Hepatocyte (in vitro differentiated cells): Measurements from ENCODE around the gene DNAJC12. TPM values are rescaled to one million over a fixed set of nuclear protein-coding genes. Genes with fewer than 3 reads are reported as not detected.

Experiments used
- DNase-seq: peaks from one replicate; pipeline ENCODE4 v3.0.0-alpha.2; 2016; ENCODE audit warnings: low spot score
- H2AFZ ChIP-seq: fragments of 200-600 bp; sonication (generic); 2 replicates; pipeline ENCODE4 v1.6.0; 2016; ENCODE audit warnings: antibody characterized with exemption, mild to moderate bottlenecking
- H3K27ac ChIP-seq: fragments of 200-600 bp; sonication (generic); 2 replicates; pipeline ENCODE4 v1.5.1; 2016; ENCODE audit warnings: mild to moderate bottlenecking
- H3K27me3 ChIP-seq: fragments of 200-600 bp; sonication (generic); 2 replicates; pipeline ENCODE4 v1.6.1; 2016
- H3K36me3 ChIP-seq: fragments of 200-600 bp; sonication (generic); replicated peaks from 2 replicates; pipeline ENCODE4 v1.5.1; 2016; ENCODE audit warnings: low read depth; ENCODE audit not compliant: insufficient read depth
- H3K4me1 ChIP-seq: fragments of 200-600 bp; sonication (generic); 2 replicates; pipeline ENCODE4 v1.5.1; 2016; ENCODE audit warnings: mild to moderate bottlenecking, moderate library complexity; ENCODE audit not compliant: insufficient read depth
- H3K4me2 ChIP-seq: fragments of 200-600 bp; sonication (generic); 2 replicates; pipeline ENCODE4 v1.6.0; 2016
- H3K4me3 ChIP-seq: fragments of 200-600 bp; sonication (generic); 2 replicates; pipeline ENCODE4 v1.5.1; 2016; ENCODE audit warnings: mild to moderate bottlenecking
- H3K79me2 ChIP-seq: fragments of 200-600 bp; sonication (generic); 2 replicates; pipeline ENCODE4 v1.6.0; 2017; ENCODE audit warnings: mild to moderate bottlenecking
- H3K9me2 ChIP-seq: fragments of 200-600 bp; sonication (generic); replicated peaks from 2 replicates; pipeline ENCODE4 v1.6.0; 2017; ENCODE audit warnings: mild to moderate bottlenecking; ENCODE audit not compliant: insufficient read depth
- H3K9me3 ChIP-seq: fragments of 200-600 bp; sonication (generic); 2 replicates; pipeline ENCODE4 v1.5.1; 2016; ENCODE audit warnings: low read depth, mild to moderate bottlenecking
- H4K20me1 ChIP-seq: fragments of 200-600 bp; sonication (generic); 2 replicates; pipeline ENCODE4 v1.6.0; 2016; ENCODE audit warnings: mild to moderate bottlenecking; ENCODE audit not compliant: insufficient read depth, poor library complexity, severe bottlenecking
- CTCF ChIP-seq: fragments of 200-600 bp; sonication (generic); IDR thresholded peaks from 2 replicates; pipeline ENCODE4 v1.5.1; 2016; ENCODE audit warnings: antibody characterized with exemption, mild to moderate bottlenecking; ENCODE audit not compliant: poor library complexity
- EZH2 ChIP-seq: fragments of 200-600 bp; sonication (generic); IDR thresholded peaks from 2 replicates; pipeline ENCODE4 v1.6.1; 2016; ENCODE audit warnings: antibody characterized with exemption, mild to moderate bottlenecking, borderline replicate concordance
- EZH2phosphoT487 ChIP-seq: fragments of 200-600 bp; sonication (generic); IDR thresholded peaks from one replicate; pipeline ENCODE4 v1.6.1; 2018; ENCODE audit warnings: antibody characterized with exemption, mild to moderate bottlenecking, low read depth, moderate library complexity; ENCODE audit not compliant: unreplicated experiment, severe bottlenecking
- WGBS: methylation state at CpG from one replicate; pipeline ENCODE4 v1.1.6; 2016; ENCODE audit warnings: low lambda C conversion rate; ENCODE audit errors: missing lambda C conversion rate; 5-methylcytosine and 5-hydroxymethylcytosine counted together
- polyA plus RNA-seq: library from polyadenylated mRNA; unstranded; fragments of >200 nt; fragmentation: Nextera tagmentation; extraction: Ambion mirVana; gene quantifications from 2 replicates; pipeline ENCODE4 v1.2.1, GENCODE V29; 2016
- total RNA-seq: library from RNA; depleted of rRNA; stranded (reverse); fragments of >200 nt; gene quantifications from 2 replicates; pipeline ENCODE4 v1.2.3, GENCODE V29; 2014

DNAJC12 gene
- total and polyA plus RNA-seq, 2 experiments from 2014 or later = 6.2 to 16.7 TPM

DNA sequence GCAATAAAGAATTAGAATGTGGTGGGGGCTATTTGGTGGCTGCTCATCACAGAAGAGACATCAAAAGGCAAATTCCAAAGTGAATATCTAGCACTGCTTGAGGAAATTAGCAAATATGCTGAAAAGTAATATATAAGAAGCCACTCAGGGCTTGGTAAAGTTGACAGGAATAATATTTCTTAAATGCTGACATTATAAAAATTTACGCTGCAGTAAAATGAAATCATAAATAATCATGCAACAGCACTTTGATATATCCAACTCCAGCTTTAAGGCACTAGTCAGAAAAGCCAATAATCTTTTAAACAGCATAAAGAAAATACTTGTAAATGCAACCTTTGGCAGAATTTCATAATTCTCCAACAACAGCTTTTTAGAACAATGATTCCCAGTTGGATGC lies 36.9 kb downstream of the DNAJC12 start:
- 93% methylated on average over 1 of the region's 1 CpG for WGBS
- no peak overlapping the region for H3K27ac ChIP-seq

DNA sequence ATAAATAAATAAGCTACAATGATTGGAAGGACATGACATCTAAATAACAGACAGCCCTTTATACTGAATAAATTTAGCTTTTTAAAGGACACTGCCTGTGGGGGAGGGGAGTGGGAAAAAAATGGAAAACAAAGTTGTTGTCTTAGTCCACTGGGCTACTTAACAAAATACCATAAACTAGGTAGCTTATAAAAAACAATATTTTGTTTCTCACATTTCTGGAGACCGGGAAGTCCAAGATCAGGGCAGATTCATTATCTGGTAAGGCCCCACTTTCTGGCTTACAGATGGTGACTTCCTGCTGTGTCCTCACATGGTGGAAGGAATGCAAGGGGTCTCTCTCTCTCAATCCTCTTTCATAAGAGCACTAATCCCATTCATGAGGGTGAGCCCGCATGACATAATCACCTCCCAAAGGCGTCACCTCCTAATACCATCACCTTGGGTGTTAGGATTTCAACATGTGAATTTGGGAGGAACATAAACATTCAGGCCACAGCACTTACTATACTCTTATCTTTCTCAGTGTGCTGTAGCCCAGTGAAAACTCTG lies 43.0 kb downstream of the DNAJC12 start:
- DNase-seq = no peak
- H3K4me2 ChIP-seq = no peak overlapping the region
- no peaks in the 10 kb centered on the region for H3K79me2 ChIP-seq
- H3K9me3 ChIP-seq = no peaks in the 10 kb centered on the region
- H3K27ac ChIP-seq = no peak overlapping the region
- no peaks in the 10 kb centered on the region for H3K9me2 ChIP-seq
- no peak overlapping the region for H2AFZ ChIP-seq
- H3K4me1 ChIP-seq = no peaks in the 10 kb centered on the region
- H3K36me3 ChIP-seq = no peaks in the 10 kb centered on the region
- H3K27me3 ChIP-seq = no peaks in the 10 kb centered on the region
- TF ChIP-seq EZH2phosphoT487 = no peak
- no peak for TF ChIP-seq CTCF
- no peak for TF ChIP-seq EZH2
- no peak overlapping the region for H3K4me3 ChIP-seq
- H4K20me1 ChIP-seq = no peaks in the 10 kb centered on the region
- WGBS = 79% methylated on average over 3 of the region's 3 CpGs

More for the DNA sequence above, 36.9 kb downstream of the DNAJC12 start:
- Histone ChIP-seq H3K4me3 (no peak overlapping the region), H3K27me3 (no peaks in the 10 kb centered on the region), H4K20me1 (no peaks in the 10 kb centered on the region), H3K9me2 (no peaks in the 10 kb centered on the region), H3K9me3 (no peaks in the 10 kb centered on the region), H3K4me1 (no peaks in the 10 kb centered on the region), H3K4me2 (no peak overlapping the region), H3K79me2 (no peaks in the 10 kb centered on the region), H3K36me3 (no peaks in the 10 kb centered on the region), H2AFZ (no peak overlapping the region)
- TF ChIP-seq EZH2 (no peak), CTCF (no peak), EZH2phosphoT487 (no peak)
- no peak for DNase-seq

GRCh38 chr10:67794256-67794655 lies 43.7 kb downstream of the DNAJC12 start:
- Histone ChIP-seq H3K79me2 (no peaks in the 10 kb centered on the region), H3K27me3 (no peaks in the 10 kb centered on the region), H3K4me3 (no peak overlapping the region), H2AFZ (no peak overlapping the region), H3K36me3 (no peaks in the 10 kb centered on the region), H3K4me1 (no peaks in the 10 kb centered on the region), H3K27ac (no peak overlapping the region), H3K9me2 (no peaks in the 10 kb centered on the region), H3K4me2 (no peak overlapping the region), H3K9me3 (no peaks in the 10 kb centered on the region), H4K20me1 (no peaks in the 10 kb centered on the region)
- TF ChIP-seq CTCF (no peak), EZH2 (no peak), EZH2phosphoT487 (no peak)
- WGBS = 87% methylated on average over 4 of the region's 4 CpGs
- no peak for DNase-seq

- Histone ChIP-seq H4K20me1 (no peaks in the 10 kb centered on the region), H3K27me3 (peaks cover 4% of the 10 kb centered on the region), H3K4me3 (no peak overlapping the region), H3K4me1 (no peaks in the 10 kb centered on the region), H3K9me2 (no peaks in the 10 kb centered on the region), H3K9me3 (no peaks in the 10 kb centered on the region), H3K79me2 (no peaks in the 10 kb centered on the region), H3K36me3 (no peaks in the 10 kb centered on the region), H2AFZ (no peak overlapping the region), H3K27ac (no peak overlapping the region), H3K4me2 (no peak overlapping the region)
- TF ChIP-seq EZH2 (no peak), EZH2phosphoT487 (no peak), CTCF (no peak)
- 16% methylated on average over 2 of the region's 2 CpGs for WGBS
- DNase-seq = no peak
Measured at GRCh38 chr10:67793313-67793712, 44.7 kb downstream of the DNAJC12 start.
